ENCODE measurements around the gene SCN3A. TPM values are rescaled to one million over a fixed set of nuclear protein-coding genes. Genes with fewer than 3 reads are reported as not detected.

SCN3A gene
- total and polyA plus RNA-seq, 2 of the 13 experiments (the other 11 are each of a cell fraction or from before 2014, with no cell fraction given), result not detected

DNA sequence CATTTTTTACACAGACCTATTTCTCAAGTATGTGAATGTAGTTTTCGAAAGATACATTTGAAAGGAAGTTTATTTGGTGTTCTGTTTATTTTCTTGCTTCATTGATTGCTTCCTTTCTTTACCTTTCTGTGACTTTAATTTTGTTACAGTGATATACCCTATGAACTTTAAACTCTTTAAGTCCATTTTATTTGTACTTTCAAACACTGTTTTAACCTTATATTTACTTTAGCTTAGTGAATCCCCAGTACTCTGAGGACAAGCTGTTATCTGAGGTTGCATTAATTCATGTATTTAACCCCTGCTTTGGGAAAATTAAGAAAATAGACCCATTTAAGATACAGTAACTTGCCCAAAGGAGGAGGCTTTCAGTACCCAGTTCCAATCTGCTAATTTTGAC is 93.5 kb downstream of the SCN3A start (continued):
- no peak; the same call in 1 of the 2 replicates for TF ChIP-seq ZNF136 (CRISPR knock-in tag; IDR thresholded peaks at IDR 0.05; ENCODE audit: low read depth)
- TF ChIP-seq, protein P1, sequence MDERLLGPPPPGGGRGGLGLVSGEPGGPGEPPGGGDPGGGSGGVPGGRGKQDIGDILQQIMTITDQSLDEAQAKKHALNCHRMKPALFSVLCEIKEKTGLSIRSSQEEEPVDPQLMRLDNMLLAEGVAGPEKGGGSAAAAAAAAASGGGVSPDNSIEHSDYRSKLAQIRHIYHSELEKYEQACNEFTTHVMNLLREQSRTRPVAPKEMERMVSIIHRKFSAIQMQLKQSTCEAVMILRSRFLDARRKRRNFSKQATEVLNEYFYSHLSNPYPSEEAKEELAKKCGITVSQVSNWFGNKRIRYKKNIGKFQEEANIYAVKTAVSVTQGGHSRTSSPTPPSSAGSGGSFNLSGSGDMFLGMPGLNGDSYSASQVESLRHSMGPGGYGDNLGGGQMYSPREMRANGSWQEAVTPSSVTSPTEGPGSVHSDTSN (CRISPR knock-in tag; IDR thresholded peaks at IDR 0.05), result no peak
- no peak for TF ChIP-seq ARHGAP35 (CRISPR knock-in tag; IDR thresholded peaks at IDR 0.05; ENCODE audit: borderline replicate concordance)
- peak in 1 of 2 experiments; percentile 81; a peak in 2 of 4 replicates for TF ChIP-seq NR2F1 (CRISPR knock-in tag; IDR thresholded peaks at IDR 0.05)
- TF ChIP-seq ZNF441 (CRISPR knock-in tag; IDR thresholded peaks at IDR 0.05; ENCODE audit: borderline replicate concordance), result no peak
- no peak for TF ChIP-seq ZNF530 (CRISPR knock-in tag; IDR thresholded peaks at IDR 0.05; ENCODE audit: low read depth)
- peak; percentile 80; the same call in 1 of the 2 replicates for TF ChIP-seq PITX1 (CRISPR knock-in tag; IDR thresholded peaks at IDR 0.05)
- TF ChIP-seq CBX1 (IDR thresholded peaks at IDR 0.05; ENCODE audit: low read depth), result no peak
- TF ChIP-seq TCF7 (IDR thresholded peaks at IDR 0.05; ENCODE audit: low read depth), result peak; percentile 77; the same call in 1 of the 2 replicates
- peak; percentile 93 for TF ChIP-seq NCOA2 (CRISPR knock-in tag; IDR thresholded peaks at IDR 0.05)
- TF ChIP-seq, protein P2, sequence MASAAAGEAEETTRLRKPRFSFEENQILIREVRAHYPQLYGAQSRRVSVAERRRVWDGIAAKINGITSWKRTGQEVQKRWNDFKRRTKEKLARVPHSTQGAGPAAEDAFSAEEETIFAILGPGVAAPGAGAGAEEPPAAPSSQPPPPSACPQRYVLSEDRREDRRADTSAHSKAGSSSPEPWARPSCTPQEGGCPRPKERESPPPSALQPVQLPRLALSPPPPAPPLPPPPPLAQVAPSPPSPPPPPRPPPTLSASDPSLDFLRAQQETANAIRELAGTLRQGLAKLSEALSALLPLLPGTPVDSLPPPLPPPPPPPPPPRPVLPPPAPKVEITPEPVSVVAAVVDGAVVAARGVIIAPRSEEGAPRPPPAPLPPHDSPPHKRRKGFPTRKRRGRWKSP (CRISPR knock-in tag; IDR thresholded peaks at IDR 0.05), result no peak; the same call in 1 of the 2 replicates
- no peak for TF ChIP-seq ZBTB1 (CRISPR knock-in tag; IDR thresholded peaks at IDR 0.05; ENCODE audit: borderline replicate concordance)
- TF ChIP-seq, protein P3, sequence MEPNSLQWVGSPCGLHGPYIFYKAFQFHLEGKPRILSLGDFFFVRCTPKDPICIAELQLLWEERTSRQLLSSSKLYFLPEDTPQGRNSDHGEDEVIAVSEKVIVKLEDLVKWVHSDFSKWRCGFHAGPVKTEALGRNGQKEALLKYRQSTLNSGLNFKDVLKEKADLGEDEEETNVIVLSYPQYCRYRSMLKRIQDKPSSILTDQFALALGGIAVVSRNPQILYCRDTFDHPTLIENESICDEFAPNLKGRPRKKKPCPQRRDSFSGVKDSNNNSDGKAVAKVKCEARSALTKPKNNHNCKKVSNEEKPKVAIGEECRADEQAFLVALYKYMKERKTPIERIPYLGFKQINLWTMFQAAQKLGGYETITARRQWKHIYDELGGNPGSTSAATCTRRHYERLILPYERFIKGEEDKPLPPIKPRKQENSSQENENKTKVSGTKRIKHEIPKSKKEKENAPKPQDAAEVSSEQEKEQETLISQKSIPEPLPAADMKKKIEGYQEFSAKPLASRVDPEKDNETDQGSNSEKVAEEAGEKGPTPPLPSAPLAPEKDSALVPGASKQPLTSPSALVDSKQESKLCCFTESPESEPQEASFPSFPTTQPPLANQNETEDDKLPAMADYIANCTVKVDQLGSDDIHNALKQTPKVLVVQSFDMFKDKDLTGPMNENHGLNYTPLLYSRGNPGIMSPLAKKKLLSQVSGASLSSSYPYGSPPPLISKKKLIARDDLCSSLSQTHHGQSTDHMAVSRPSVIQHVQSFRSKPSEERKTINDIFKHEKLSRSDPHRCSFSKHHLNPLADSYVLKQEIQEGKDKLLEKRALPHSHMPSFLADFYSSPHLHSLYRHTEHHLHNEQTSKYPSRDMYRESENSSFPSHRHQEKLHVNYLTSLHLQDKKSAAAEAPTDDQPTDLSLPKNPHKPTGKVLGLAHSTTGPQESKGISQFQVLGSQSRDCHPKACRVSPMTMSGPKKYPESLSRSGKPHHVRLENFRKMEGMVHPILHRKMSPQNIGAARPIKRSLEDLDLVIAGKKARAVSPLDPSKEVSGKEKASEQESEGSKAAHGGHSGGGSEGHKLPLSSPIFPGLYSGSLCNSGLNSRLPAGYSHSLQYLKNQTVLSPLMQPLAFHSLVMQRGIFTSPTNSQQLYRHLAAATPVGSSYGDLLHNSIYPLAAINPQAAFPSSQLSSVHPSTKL (CRISPR knock-in tag; IDR thresholded peaks at IDR 0.05), result peak; percentile 96
- peak; percentile 60; the same call in 1 of the 2 replicates for TF ChIP-seq ZNF264 (CRISPR knock-in tag; IDR thresholded peaks at IDR 0.05)
- TF ChIP-seq NCOA1 (CRISPR knock-in tag; IDR thresholded peaks at IDR 0.05), result no peak
- peak; percentile 49; the same call in 1 of the 2 replicates for TF ChIP-seq ZNF784 (CRISPR knock-in tag; IDR thresholded peaks at IDR 0.05; ENCODE audit: borderline replicate concordance)
- no peak for TF ChIP-seq RAD21 (CRISPR knock-in tag; IDR thresholded peaks at IDR 0.05)
- TF ChIP-seq PRPF4 (IDR thresholded peaks at IDR 0.05; ENCODE audit: low read depth, low read length, poor library complexity, severe bottlenecking), result no peak
- TF ChIP-seq CHCHD3 (CRISPR knock-in tag; IDR thresholded peaks at IDR 0.05), result no peak
- TF ChIP-seq SAP130 (CRISPR knock-in tag; IDR thresholded peaks at IDR 0.05; ENCODE audit: low read depth), result peak; percentile 52
- TF ChIP-seq, protein P4, sequence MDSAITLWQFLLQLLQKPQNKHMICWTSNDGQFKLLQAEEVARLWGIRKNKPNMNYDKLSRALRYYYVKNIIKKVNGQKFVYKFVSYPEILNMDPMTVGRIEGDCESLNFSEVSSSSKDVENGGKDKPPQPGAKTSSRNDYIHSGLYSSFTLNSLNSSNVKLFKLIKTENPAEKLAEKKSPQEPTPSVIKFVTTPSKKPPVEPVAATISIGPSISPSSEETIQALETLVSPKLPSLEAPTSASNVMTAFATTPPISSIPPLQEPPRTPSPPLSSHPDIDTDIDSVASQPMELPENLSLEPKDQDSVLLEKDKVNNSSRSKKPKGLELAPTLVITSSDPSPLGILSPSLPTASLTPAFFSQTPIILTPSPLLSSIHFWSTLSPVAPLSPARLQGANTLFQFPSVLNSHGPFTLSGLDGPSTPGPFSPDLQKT (CRISPR knock-in tag; IDR thresholded peaks at IDR 0.05; ENCODE audit: borderline replicate concordance), result no peak
- TF ChIP-seq CC2D1A (CRISPR knock-in tag; IDR thresholded peaks at IDR 0.05), result 0 out of 2 replicates have a peak, but pooled peaks have one; percentile 13
- no peak for TF ChIP-seq ZNF616 (CRISPR knock-in tag; IDR thresholded peaks at IDR 0.05; ENCODE audit: low read depth)

All from HepG2 (cell line).